GM18520 (cell line): ENCODE results near the gene GULP1.
"Not testable (repeated sequence)": the region's sequence is repeated elsewhere in the genome, so short reads cannot be mapped to it uniquely, and the experiment has no call there.

Experiments used
- ATAC-seq: cut with Tn5 transposase; IDR thresholded peaks from one replicate; pipeline ENCODE4 v1.9.1; 2021; ENCODE audit not compliant: unreplicated experiment

Gene GULP1

DNA sequence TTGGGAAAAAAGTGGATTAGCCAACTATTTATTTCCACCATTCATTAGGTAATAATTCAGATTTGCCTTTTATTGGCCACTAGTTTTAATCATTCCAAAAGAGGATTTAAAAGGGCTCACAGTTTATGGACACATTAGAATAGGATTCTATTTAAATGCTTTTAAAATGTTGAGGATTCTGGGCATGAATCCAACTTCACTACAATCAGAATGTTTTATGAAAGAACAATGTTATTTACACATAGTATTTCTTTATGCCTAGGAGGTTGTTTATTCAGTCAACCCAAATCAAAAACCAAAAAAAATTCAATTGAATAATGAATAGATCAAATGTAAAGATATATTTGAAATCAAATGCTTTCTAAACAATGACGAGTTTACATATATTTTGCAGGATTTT is 232.2 kb downstream of the GULP1 start:
- ATAC-seq = no peak

GRCh38 chr2:188524519-188525113 is 232.9 kb downstream of the GULP1 start:
- no peak for ATAC-seq

DNA sequence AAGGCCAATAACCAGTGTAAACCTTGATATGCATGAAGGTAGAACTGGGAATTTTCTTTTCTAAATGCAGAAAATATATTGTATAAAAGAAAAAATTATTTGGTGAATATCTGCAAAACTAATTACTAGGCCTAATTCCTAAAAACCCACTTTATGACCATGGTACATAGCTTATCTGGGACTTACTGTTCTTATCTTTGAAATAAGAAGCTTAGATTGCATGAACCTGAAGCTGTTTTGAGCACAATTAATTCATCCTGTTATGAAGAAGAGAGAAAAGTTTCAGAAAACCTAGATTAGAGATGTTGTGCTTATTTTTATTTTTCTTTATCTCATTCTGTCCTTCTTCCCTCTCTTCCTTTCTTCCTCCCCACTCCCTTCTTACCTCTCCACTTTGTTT is 235.0 kb downstream of the GULP1 start:
- no peak for ATAC-seq

GRCh38 chr2:188527141-188527540 is 235.5 kb downstream of the GULP1 start:
- no peak for ATAC-seq

DNA sequence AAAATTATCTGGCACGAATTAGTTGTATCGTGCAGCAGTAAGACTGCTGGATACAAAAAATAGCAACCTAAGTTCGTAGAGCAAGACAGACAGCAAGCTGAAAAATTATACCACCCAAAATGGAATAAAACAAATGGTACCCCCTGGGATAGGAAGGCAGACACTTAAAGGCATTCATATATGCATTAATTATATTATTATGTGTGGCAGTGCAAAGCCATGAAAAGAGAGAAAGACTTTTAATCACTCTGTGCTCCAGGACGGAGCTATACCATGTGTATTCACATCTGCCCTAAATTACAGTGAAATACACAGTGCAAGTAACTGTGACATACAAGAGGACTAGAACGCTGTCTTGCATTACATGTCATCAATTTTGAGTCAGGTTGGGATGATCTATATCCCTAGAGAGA is 235.9 kb downstream of the GULP1 start:
- ATAC-seq = no peak

DNA sequence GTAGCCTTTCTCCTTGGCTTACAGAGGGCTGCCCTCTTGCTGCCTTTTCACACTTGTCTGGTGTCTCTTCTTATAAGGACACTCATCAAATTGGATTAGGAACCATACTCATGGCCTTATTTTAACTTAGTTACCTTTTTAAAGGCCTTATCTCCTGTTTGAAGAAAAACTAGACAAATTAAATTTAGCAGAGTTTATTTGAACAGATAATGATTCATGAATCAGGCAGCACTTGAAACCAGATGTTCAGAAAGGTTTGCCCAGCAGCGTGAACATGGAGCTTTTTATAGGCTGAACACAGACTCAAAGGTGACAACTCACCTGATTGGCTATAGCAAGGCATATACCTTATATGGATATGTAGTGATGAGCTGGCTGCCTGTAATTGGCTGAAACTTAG is 238.0 kb downstream of the GULP1 start:
- ATAC-seq = no peak

- no peak for ATAC-seq
These were observed 243.2 kb downstream of the GULP1 start for GRCh38 chr2:188534875-188535274.

- ATAC-seq = no peak
These were observed 260.0 kb downstream of the GULP1 start for GRCh38 chr2:188551671-188552070.

DNA sequence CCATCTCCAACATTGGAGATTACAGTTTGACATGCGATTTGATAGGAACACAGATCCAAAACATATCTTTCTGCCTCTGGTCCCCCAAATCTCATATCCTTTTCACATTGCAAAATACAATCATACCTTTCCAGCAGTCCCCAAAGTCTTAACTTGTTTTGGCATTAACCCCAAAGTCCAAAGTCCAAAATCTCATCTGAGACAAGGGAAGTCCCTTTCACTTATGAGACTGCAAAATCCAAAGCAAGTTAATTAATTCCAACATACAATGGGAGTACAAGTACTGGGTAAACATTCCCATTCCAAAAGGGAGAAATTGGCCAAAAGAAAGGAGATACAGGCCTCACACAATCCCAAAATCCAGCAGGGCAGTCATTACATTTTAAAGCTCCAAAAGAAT is 265.4 kb downstream of the GULP1 start:
- no peak for ATAC-seq

DNA sequence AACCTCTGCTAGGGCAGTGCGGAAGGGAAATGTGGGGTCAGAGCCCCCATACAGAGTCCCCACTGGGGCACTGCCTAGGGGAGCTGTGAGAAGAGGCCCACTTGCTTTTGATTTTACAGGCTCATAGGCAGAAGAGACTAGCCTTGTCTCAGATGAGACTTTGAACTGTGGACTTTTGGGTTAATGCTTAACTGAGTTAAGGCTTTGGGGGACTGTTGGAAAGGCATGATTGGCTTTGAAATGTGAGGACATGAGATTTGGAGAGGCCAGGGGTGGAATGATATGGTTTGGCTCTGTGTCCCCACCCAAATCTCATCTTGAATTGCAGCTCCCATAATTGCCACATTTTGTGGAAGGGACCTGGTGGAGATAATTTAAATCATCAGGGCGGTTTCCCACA is 267.8 kb downstream of the GULP1 start:
- not testable (repeated sequence) for ATAC-seq

DNA sequence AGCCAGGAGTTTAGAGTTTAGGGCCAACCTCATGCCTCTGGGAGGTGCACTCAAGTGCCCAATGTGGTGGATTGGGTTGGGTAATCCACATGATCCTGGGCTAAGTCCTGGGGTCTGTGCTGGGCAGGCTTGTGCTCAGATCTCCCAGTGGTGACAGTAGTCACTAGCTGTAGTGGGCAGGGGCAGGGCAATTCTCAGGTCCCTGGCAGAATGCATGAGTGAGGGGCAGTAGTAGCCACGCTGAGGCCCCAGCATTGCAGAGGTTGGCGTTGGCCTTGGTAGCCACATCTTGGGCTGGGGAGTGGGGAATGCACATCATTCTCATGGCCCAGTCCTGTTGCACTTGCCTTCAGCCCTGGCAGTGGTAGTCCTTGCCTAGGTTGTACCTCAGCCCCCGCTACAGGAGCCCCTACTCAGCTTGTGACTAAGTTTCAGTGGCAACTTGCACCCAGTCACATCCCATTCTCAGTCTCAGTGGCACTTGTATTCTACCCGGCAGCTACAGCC is 269.9 kb downstream of the GULP1 start:
- ATAC-seq = no peak

DNA sequence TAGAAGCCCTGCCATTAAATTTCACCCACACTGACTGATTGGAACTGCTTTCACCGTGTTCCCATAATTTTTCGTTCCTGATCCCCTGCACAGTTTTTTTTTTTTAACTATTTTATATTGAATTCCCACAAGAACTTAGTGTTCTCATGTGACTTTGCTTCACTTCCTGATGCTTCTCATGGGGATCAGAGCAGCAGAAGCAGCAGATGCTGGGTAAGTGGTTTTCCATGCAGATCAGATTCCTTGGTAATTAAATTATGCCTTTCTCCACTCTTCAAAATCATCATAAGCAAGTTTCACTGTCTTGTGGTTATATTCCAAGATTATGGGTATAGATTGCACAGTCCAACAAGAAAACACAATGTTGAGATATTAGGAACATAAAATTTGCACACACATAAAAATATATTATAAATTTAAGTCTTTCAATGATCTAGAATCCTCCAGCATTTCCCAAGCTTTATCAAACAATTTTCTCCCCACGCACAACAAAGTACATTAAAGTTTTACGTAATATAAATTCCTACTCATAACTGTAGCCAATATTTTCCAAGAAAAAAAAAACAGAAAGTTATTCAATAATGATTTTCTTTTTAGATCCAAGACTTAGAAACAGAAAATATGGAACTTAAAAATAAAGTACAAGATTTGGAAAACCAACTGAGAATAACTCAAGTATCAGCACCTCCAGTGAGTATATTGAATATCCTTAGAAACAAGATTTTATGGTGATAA is 277.9 kb downstream of the GULP1 start:
- no peak for ATAC-seq

DNA sequence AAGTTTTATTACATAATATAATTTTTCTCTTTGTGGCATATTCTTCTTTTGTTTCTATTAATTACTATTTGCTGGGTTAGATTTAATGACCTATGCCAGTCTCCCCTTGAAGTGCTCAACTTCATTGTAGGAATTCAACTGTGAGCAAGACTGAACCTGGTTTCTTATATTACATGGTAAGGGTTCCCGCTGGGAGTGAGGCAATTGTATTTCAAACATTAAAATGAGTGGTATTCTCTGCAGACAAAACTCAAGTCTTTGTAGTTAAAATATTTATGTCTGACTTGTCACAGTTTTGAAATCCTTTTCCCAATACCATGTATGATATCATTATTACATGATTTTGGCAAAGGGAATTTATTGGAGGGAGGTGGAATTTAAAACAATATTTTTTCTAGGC is 278.7 kb downstream of the GULP1 start:
- no peak for ATAC-seq

DNA sequence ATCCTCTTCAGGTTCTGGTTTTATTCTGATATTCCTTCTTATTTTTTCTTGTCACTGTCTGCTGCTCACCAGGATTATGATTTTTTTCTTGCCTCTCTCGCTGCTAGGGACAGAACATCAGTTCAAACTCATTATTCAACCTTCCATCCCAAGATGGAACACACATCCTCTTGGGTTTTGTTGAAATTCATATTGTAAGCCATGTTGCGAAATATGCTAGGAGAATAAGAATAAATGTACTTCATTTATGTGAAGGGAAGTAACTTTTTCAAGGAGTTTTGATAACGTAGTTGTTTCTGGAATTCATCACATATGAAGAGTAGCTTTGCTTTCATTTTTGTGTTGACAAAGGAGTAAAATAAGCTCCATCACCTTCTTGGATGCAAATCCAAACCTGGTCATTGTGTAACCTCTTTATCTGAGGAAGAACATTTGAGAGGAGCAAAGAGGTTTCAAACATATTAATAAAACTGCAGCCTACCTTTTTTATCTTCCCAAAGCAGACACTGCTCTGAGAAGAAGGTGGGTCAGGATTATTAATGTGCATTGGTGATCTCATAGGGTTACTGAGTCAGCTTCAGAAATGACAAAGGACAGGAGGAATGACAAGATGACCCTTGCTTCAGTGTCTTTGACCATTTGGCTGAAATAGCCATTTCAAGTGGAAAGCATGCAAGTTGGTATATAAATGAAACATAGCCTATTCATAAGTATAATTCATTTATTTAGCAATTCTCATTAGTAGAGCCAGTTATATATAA is 280.0 kb downstream of the GULP1 start:
- ATAC-seq = no peak

DNA sequence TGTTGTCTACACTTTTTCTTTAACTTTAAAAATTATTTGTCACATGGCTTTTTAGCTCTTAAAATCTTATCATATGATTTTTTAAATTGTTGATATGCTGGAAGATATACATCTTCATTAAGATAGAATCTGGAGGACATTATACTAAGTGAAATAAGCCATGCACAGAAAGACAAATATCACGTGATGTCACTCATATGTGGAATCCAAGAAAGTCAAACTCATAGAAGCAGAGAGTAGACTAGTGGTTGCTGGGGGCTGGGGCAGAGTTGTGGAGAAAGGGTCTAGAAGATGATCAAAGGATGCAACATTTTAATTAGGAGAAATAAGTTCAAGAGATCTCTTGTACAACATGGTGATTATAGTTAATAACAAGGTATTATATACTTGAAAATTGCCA is 280.9 kb downstream of the GULP1 start:
- no peak for ATAC-seq

DNA sequence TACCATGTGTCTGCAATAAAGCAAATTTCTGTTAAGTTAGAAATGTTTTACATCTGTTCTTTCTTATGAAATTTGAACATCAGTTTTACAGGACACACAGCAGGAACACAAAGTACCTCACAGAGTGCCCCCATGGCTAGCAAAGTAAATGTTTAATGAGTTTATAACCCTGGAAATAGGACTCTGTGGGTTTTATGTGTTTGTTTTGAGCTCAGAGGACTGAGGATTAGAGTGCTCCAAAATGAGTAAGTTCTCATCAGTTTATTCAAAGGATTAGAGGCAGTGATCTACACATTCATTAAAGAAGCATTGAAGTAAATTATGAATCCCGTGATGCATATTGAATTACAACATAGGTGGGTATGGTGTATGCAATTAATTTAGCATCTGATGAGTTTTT is 281.8 kb downstream of the GULP1 start:
- ATAC-seq = no peak

DNA sequence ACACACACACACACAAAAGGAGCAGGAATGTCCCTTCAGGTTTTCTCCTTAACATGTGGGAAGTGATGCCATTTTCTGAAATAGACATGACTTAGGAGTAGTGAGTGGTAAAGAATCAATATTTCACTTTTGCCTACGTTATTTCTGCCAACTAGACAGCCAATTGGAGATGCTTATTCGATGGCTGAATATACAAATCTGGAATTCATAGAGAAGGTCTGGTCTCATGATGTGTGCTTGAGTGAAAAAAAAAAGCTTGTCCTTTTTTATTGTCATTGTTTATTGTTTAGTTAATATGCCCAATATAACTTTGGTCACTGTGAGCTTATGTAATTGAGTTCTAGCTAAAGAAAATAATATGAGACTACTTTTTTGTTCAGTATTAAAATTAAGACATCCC is 284.3 kb downstream of the GULP1 start:
- no peak for ATAC-seq

- ATAC-seq = no peak
These were observed 285.0 kb downstream of the GULP1 start for GRCh38 chr2:188576651-188577050.

GRCh38 chr2:188577231-188577630 is 285.6 kb downstream of the GULP1 start:
- no peak for ATAC-seq

GRCh38 chr2:188580738-188581137 is 289.1 kb downstream of the GULP1 start:
- no peak for ATAC-seq

DNA sequence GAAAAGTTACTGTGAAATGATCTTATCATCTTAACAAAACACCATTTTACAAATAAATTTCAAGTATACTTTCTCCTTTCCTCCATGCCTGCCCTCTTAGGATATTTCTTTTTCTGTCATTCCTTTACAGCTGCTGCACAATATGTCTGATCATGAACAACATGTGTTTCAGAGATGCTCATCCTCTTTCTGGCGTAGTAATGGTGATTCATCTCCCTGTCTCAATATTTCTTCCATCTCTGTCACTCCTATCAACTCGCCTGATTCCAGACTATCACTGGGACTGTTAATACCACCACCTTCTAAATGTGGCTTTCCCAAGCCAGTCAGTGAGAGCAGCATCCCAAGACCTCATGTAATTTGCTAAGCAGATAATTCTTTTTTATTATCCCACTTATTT is 290.5 kb downstream of the GULP1 start:
- ATAC-seq = no peak

GRCh38 chr2:188588235-188588634 is 296.6 kb downstream of the GULP1 start:
- no peak for ATAC-seq
